Stimulated activated CD4-positive, alpha-beta T cell treated with anti-CD3 and anti-CD28 coated beads, Interleukin-15, amount 100 ng/mL, for 1 hour (primary cell): ENCODE measurements around the gene B3GALNT1.

Source experiments
- DNase-seq, 2 donors: peaks; one replicate each; pipeline ENCODE4 v3.0.0-alpha.2; 2020; ENCODE audit warnings: low read depth in 1 of 2, low spot score in 1 of 2

B3GALNT1 gene, protein sequence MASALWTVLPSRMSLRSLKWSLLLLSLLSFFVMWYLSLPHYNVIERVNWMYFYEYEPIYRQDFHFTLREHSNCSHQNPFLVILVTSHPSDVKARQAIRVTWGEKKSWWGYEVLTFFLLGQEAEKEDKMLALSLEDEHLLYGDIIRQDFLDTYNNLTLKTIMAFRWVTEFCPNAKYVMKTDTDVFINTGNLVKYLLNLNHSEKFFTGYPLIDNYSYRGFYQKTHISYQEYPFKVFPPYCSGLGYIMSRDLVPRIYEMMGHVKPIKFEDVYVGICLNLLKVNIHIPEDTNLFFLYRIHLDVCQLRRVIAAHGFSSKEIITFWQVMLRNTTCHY

DNA sequence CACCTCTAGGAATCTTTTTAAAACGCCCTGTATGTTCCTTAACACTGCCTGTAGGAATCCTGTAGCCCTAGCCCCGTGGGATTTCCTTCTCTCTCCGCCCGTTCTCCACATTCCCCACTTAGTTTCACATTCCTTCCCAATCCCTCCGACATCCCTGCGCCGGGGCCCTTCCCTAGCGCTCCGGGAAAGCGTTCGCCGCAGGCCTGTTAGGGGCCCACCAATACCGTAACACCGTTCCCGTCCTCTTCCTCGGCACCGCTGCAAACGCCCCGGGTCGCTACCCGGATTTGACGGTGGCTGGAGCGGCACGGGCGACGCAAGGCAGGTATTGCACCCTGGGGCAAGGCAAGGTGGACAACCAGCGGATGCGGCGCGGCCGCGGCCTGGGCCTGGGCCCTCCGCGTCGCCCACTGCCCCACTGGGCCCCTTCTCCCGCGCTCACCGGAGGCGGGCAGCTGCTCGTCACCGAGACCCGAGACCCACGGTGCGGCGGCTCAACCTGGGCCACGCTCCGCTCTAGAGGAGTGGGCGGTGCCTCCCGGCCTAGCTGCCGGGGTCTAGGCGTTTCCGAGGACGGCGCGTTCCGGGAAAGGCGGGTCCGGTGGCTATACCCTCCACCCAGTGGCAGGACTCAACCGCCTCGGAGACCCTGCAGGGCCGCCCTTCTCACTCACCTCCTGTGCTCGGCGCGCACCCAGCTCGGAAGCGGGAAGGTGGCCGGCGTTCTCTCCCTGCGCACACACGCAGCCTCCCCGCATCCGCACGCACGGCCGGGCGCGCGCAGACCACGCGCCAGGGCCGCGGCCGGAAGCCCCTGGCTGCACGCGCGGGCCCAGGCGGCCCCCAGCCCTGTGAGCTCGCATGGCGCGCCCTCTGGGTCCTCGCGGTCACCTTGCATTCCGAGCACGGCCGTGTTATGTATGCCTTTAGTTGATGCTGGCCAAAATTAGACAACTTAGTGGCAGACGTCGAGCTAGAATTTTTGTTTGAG lies at the start of gene B3GALNT1:
B3GALNT1 (minus strand) TSS at position 789 of the 991 bp plus-strand sequence. CDS start 18,595 bp downstream, outside the sequence.
- peak in 1 of 2 donors; percentile 3 for DNase-seq

DNA sequence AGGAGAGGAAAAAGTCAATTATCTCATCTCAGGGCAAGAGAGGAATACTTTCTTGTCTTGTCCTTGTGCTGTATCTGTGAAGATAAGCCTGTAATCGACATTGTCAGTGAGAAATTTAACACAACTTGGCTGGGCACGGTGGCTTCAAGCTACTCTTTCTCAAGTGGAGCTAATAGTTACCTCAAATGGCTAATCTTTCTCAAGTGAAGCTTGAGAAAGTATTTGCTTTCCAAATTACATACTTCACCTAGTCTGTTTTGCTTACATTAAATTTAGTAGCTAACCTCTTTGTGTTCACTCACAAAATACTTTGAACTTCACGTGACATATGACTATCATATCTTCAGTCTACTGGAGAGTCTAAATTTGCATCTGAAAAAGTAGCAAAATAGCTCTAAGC lies 48.3 kb upstream of the B3GALNT1 start:
- DNase-seq, result no peak

DNA sequence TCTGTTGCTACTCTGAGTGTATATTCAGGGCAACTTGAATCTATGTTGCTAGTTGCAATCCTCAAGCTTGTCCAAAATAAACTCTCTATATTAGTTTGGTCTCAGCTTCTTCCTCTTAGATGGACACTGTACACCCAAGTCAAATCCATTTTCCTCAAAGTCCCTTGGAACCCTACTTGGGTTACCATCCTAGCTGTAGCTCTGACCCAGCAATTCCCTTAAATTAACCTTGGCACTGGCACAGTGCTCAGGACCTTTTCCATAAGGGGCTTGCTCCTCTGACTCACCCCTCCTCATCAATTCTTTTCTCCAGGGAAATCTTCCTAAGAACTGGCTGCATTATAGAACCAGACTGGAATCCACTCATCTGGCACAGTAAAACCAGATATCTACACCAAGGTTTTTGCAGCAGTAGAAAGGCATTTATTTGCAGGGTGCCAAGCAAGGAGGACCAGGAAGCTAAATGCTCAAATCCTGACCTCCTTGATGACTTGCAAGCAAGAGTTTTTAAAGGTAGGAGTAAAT lies 44.9 kb upstream of the B3GALNT1 start:
- no peak for DNase-seq

- DNase-seq, result no peak
Observed at GRCh38 chr3:161149529-161149928, 44.4 kb upstream of the B3GALNT1 start.

DNA sequence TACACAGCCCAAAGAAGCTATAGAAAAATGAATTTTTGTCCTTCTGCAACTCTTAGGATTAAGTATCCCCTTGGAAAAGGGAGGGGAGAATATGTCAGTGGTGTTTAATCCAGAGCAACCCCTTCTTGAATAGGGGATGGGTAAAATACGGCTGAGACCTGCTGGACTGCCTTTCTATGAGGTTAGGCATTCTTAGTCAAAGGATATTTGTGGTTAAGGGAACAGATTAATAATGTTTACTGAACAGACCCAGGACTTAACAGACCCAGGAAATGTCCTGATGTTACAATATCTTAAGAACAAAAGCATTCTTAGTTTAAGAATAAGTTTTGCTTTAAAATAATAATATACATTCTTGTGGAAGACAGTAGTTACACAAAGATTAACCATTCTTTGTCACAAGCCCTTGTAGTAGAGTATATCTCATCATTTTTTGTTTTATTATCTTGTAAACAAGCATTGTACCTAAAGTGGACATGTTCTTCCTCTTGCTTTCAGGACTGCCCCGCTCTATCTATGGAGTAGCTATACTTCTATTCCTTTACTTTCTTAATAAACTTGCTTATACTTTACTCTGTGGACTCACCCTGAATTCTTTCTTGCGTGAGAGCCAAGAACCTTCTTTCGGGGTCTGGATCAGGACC lies 43.8 kb upstream of the B3GALNT1 start:
- DNase-seq, result no peak

DNA sequence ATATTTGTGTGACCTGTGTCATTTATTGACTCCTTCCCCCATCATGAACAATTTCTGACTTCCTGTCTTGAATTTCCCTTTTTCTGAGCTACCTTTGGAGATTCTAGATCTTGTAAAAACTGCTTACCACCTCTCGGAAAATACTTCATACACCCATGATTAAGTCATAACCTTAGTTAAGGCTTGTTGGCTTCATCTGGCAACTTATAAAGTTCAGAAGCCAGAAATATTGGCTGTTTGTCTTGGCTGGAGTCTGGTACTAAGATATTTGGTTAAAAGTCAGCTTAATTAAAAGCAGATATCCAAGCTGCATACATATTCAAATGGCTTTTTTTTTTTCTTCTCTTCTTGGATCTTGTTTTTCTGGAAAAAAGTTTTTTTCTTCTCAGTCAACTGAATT lies 37.3 kb upstream of the B3GALNT1 start:
- no peak for DNase-seq

GRCh38 chr3:161139686-161140085 lies 34.5 kb upstream of the B3GALNT1 start:
- no peak for DNase-seq

GRCh38 chr3:161137260-161137659 lies 32.1 kb upstream of the B3GALNT1 start:
- no peak for DNase-seq

DNA sequence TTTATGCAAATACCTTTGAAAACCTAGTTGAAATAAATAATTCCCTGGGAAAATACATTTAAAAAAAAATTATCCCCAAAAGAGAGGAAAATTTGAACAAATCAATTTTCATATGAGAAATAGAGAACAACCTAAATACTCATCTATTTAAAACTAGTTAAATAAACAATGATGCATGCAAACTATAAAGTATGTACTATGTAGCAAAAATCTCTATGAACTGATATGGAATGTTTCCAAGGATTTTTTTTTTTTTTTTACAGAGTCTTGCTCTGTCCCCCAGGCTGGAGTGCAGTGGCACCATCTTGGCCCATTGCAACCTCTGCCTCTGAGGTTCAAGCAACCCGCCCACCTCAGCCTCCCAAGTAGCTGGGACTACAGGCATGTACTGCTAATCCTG lies 27.2 kb upstream of the B3GALNT1 start:
- no peak for DNase-seq

- no peak for DNase-seq
Observed at GRCh38 chr3:161126495-161126894, 21.3 kb upstream of the B3GALNT1 start.

DNA sequence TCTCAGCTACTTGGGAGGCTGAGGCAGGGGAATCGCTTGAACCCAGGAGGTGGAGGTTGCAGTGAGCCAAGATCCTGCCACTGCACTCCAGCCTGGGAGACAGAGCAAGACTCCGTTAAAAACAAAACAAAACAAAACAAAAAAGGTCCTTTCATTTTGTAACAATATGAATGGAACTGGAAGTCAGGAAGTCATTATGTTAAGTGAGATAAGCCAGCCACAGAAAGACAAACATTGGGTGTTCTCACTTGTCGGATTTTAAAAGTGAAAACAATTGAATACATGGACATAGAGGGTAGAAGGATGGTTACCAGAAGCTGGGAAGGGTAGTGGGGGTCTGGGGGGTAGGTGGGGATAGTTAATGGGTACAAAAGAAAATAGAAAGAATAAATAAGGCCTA lies 12.5 kb upstream of the B3GALNT1 start:
- DNase-seq, result no peak

GRCh38 chr3:161108840-161109239 lies 3.7 kb upstream of the B3GALNT1 start:
- DNase-seq, result no peak

- no peak for DNase-seq
Observed at GRCh38 chr3:161107311-161107710, 2.2 kb upstream of the B3GALNT1 start.

DNA sequence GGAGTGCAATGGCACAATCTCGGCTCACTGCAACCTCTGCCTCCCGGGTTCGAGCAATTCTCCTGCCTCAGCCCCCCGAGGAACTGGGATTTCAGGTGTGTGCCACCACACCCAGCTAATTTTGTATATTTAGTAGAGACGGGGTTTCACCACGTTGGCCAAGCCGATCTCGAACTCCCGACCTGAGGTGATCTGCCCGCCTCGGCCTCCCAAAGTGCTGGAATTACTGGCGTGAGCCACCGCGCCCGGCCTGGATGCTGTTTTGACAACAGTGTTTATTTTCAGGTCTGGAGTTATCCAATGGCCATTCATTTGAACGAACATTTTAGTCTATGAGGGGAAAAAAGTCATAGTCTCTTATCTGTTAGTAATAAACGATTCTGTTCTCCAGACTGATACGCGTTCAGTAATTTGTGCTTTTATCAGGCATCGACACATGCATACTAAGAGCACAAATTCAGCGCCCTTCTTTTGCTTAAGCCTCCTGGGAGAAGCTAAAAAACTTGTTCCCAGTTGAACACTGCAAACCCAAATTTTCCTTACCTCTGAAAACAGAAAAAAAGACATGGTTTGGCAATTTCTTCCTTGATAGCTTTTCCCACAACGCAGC lies 1.3 kb downstream of the B3GALNT1 start:
- no peak for DNase-seq

DNA sequence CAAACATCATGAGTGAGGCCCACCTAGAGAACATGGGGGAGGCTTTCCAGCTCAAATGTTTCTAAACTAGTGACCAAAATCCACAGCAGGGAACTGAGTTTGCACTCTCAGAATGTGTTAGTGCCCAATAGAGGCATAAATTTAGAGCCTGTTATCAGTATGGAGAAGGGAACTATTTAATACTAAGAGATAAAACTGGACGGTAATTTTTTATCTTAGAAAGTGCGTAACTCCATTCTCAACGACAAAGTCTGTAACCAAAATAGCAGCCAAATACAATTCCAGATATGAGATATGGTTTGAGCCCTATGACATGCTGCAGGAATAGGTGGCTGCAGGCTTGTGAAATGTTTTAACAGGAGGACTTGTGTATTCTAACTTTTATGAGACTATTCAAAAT lies 3.5 kb downstream of the B3GALNT1 start:
- DNase-seq, result no peak

- no peak for DNase-seq
Observed at GRCh38 chr3:161100994-161101393, 4.2 kb downstream of the B3GALNT1 start.

DNA sequence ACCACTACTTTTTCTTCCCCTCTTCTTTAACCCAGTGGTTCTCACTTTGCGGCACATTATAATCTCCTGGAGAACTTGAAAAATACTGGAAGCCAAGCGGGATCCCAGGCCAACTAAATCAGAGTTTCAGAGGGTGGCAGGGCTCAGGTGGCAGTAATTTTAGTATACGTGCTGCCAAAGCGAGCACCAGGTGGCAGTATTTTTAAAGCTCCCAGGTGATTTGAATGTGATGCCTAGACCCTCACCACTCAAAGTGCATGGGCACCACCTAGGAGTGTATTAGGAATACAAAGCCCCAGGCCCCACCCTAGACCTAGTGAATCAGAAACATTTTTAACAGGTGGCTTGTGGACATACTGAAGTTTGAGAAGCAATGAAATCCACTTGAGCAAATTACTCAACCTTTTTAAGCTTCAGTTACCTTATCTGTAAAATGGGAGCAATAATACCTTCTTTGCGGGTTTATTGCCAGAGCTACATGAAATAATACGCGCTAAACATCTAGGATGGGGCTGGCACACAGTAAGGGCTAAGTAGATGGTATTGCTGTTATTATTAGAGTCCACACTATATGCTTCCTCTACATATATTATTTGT lies 8.3 kb downstream of the B3GALNT1 start:
- no peak for DNase-seq

GRCh38 chr3:161093895-161094294 lies 11.3 kb downstream of the B3GALNT1 start:
- DNase-seq, result no peak

DNA sequence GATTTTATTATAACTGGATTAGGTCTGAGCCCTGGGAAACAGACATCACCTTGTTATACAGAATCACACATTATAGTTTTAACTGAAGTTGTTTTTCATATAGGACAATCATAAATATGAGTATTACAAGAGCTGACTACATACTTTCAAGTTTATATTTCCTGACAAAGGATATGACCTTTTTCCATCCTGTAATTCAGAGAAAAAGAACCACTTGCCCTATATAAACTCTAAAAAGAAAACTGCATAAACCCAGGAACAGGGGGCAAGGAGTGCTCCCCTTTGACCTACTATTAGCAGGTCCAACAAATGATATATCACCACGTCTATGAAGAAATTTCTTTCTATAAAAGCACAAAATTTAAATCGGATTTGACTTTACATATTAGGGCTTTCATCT lies 20.9 kb downstream of the B3GALNT1 start:
- DNase-seq, result no peak

DNA sequence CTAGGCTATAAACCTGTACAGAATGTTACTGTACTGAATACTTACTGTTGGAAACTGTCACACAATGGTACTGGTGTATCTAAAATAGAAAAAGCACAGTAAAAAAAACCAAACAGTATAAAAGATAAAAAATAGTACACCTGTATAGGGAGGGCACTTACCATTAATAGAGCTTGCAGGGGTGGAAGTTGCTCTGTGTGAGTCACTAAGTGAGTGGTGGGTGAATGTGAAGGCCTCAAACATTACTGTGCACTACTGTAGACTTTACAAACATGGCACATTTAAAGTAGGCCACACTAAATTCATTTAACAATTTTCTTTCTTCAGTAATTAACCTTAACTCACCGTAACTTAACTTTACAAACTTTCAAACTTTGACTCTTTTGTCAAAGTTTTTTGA lies 22.0 kb downstream of the B3GALNT1 start:
- DNase-seq, result no peak

GRCh38 chr3:161082063-161082462 lies 23.1 kb downstream of the B3GALNT1 start:
- no peak for DNase-seq
